Gastrocnemius medialis (tissue), 4 donors: ENCODE results near the gene MLYCD. TPM values are rescaled to one million over a fixed set of nuclear protein-coding genes. Genes with fewer than 3 reads are reported as not detected.

Experiments
- ATAC-seq, 2 donors: fragments of 150-250 bp; one replicate each; pipeline ENCODE4 v1.9.1; 2016
- DNase-seq, 2 donors: peaks; one replicate each; pipeline ENCODE4 v3.0.0-alpha.2; 2019
- H3K27ac ChIP-seq, 4 donors: fragments of 200-600 bp; sonication (generic); 1 replicate in 1 of 4; 2 replicates in 3 of 4; pipeline ENCODE4 v1.5.1; 2016 to 2018; ENCODE audit warnings: mild to moderate bottlenecking in 2 of 4, moderate library complexity in 1 of 4
- H3K27me3 ChIP-seq, 3 donors: fragments of 200-600 bp; sonication (generic) in 2 of 3; 1 replicate in 1 of 3; 2 replicates in 2 of 3; pipeline versions ENCODE4 v1.5.1 to v1.6.0; 2016 to 2019; ENCODE audit warnings: mild to moderate bottlenecking in 1 of 3, moderate library complexity in 1 of 3
- H3K36me3 ChIP-seq, 2 donors: fragments of 200-600 bp; sonication (generic) in 1 of 2; one replicate each; pipeline ENCODE4 v1.5.1; 2017 to 2018
- H3K4me1 ChIP-seq, 2 donors: fragments of 200-600 bp; sonication (generic) in 1 of 2; one replicate each; pipeline ENCODE4 v1.5.1; 2016 to 2017; ENCODE audit warnings: mild to moderate bottlenecking in 2 of 2
- H3K4me3 ChIP-seq, 4 donors: fragments of 200-600 bp; sonication (generic) in 3 of 4; 1 replicate in 1 of 4; 2 replicates in 3 of 4; pipeline ENCODE4 v1.5.1; 2016 to 2019; ENCODE audit warnings: mild to moderate bottlenecking in 2 of 4
- H3K9me3 ChIP-seq, 3 donors: fragments of 200-600 bp; sonication (generic) in 2 of 3; 1 replicate in 1 of 3; 2 replicates in 2 of 3; pipeline ENCODE4 v1.5.1; 2016 to 2019
- POLR2A ChIP-seq, 2 donors: fragments of 450-650 bp; IDR thresholded peaks; one replicate each; pipeline ENCODE4 v1.6.1; 2017; ENCODE audit warnings: antibody characterized with exemption in 2 of 2, mild to moderate bottlenecking in 2 of 2, moderate library complexity in 2 of 2
- in situ Hi-C, 4 donors: fragments of 200-750 bp; cut with MboI; loops; one replicate each; pipeline versions ENCODE4 v1.15.0 to v1.8.0; 2017; ENCODE audit warnings: low sequenced_read_pairs in 4 of 4
- intact Hi-C: fragments of 100-400 bp; cut with DNase I; formaldehyde crosslinking; loops from one replicate; pipeline ENCODE4 v1.15.1; 2023; ENCODE audit warnings: low total_unique reads
- total RNA-seq, 4 donors: library from RNA; depleted of rRNA; stranded (reverse); fragments of >200 nt; gene quantifications; one replicate each; pipeline versions ENCODE4 v1.1.0 to v1.2.3, GENCODE V29; 2016
- TF ChIP-seq, protein P1 (sequence below), 5 experiments: fragments of 450-650 bp in 3 of 5; fragments of 200-600 bp in 2 of 5; sonication (generic) in 2 of 5; IDR thresholded peaks in 4 of 5; conservative IDR thresholded peaks in 1 of 5; 1 replicate in 4 of 5; 2 replicates in 1 of 5; pipeline ENCODE4 v1.5.1; 2016 to 2019; ENCODE audit warnings: antibody characterized with exemption in 5 of 5, mild to moderate bottlenecking in 3 of 5, moderate library complexity in 3 of 5

MLYCD gene
- total RNA-seq, 4 donors from 2014 or later: 10.3 to 20.8 (median 18.4) TPM

DNA sequence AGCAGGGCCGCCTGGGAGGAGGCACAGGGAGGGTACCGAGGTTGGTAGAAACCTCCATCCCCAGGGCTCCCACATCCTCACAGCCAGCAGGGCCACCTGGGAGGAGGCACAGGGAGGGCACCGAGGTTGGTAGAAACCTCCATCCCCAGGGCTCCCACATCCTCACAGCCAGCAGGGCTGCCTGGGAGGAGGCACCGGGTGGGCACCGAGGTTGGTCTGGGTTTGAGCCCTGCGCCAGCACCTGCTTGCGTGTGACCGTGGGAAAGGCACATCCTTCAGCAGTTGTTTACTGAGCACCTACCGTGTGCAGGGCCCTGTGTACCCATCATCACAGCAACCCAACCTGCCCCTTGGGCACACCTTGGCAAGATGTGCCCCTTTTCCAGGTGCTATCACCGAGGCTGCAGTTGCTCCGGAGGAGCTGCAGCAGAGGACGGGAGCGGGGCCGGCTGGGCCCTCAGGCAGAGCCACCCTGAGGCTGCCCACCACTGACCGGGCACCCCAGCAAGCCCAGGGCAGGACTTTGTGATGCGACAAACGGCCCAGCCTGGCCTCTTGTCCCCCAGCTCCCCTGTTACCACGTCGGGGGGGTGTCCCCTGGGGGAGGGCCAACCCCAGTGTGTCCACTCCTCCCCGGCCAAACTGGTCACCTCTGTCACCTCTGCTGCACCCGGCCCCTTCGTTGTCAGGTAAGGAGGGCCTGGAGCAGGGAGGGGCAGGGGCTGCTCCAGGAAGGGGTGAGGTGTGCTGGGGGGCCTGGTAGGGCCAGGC is 32.0 kb downstream of the MLYCD start:
- Histone ChIP-seq H3K9me3 (no peaks in the 10 kb centered on the region), H3K4me1 (peaks cover 8 to 12% of the 10 kb centered on the region in 2 donors), H3K27ac (no peak overlapping the region), H3K27me3 (no peaks in the 10 kb centered on the region), H3K4me3 (no peak overlapping the region), H3K36me3 (no peaks in the 10 kb centered on the region)
- DNase-seq (no peak), ATAC-seq (no peak)
- in situ Hi-C loops: no loop called here
- intact Hi-C loops: no loop called here
- no peak for TF ChIP-seq POLR2A (IDR thresholded peaks at IDR 0.05)
- TF ChIP-seq, protein P1, sequence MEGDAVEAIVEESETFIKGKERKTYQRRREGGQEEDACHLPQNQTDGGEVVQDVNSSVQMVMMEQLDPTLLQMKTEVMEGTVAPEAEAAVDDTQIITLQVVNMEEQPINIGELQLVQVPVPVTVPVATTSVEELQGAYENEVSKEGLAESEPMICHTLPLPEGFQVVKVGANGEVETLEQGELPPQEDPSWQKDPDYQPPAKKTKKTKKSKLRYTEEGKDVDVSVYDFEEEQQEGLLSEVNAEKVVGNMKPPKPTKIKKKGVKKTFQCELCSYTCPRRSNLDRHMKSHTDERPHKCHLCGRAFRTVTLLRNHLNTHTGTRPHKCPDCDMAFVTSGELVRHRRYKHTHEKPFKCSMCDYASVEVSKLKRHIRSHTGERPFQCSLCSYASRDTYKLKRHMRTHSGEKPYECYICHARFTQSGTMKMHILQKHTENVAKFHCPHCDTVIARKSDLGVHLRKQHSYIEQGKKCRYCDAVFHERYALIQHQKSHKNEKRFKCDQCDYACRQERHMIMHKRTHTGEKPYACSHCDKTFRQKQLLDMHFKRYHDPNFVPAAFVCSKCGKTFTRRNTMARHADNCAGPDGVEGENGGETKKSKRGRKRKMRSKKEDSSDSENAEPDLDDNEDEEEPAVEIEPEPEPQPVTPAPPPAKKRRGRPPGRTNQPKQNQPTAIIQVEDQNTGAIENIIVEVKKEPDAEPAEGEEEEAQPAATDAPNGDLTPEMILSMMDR (IDR thresholded peaks at IDR 0.05 in 4 of 5, conservative IDR thresholded peaks at IDR 0.05 in 1 of 5): no peak

DNA sequence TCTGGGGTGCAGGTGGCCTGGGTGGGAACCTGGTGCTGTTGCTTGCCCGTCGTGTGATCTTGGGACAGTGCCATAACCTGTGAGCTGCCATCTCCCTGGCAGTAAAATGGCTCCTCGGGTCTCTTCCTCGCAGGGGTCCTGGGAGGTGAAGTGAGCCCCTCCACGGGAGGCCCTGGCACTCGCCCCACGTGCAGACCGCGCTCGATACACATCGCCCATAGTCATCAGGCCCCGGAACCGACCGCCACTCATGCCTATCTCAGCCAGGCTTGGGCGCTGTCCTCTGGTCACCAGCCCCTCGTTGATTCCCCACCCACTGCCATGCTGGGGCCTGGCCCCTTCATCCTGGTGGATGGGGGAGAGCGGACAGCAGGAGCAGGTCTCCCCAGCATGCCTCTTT is 32.6 kb downstream of the MLYCD start:
- Histone ChIP-seq H3K27ac (no peak overlapping the region), H3K4me1 (peaks cover 6% of the 10 kb centered on the region in 2 donors), H3K36me3 (no peaks in the 10 kb centered on the region), H3K4me3 (no peak overlapping the region), H3K27me3 (no peaks in the 10 kb centered on the region), H3K9me3 (no peaks in the 10 kb centered on the region)
- ATAC-seq (no peak), DNase-seq (no peak)
- intact Hi-C loops: no loop called here
- in situ Hi-C loops: no loop called here
- TF ChIP-seq, protein P1 (IDR thresholded peaks at IDR 0.05 in 4 of 5, conservative IDR thresholded peaks at IDR 0.05 in 1 of 5): no peak
- no peak for TF ChIP-seq POLR2A (IDR thresholded peaks at IDR 0.05)

DNA sequence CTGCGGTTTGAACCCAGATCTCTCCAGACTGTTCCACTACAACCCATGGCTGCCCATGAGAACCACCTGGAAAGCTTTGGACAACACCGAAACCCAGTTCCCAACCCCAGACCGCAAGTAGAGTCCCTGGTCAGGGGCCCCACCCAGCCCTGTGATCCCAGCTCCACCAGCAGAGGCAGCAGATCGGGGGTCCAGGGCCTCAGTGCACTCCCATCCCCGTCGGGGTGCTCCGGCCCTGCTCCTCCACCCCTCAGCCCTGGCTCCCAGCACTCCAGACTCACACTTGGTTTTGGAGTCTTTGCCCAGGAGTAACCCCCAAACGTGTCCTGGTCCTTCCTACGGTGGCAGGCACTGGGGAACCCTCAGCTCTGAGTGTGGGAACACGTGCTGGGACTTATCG is 33.4 kb downstream of the MLYCD start:
- no peaks in the 10 kb centered on the region for H3K36me3 ChIP-seq
- ATAC-seq (no peak), DNase-seq (no peak)
- H3K9me3 ChIP-seq: no peaks in the 10 kb centered on the region
- in situ Hi-C loops: no loop called here
- no peak overlapping the region for H3K27ac ChIP-seq
- no peak overlapping the region for H3K4me3 ChIP-seq
- peaks cover 0 to 3% of the 10 kb centered on the region in 2 donors for H3K4me1 ChIP-seq
- H3K27me3 ChIP-seq: no peaks in the 10 kb centered on the region
- TF ChIP-seq, protein P1 (IDR thresholded peaks at IDR 0.05 in 4 of 5, conservative IDR thresholded peaks at IDR 0.05 in 1 of 5): no peak
- no peak for TF ChIP-seq POLR2A (IDR thresholded peaks at IDR 0.05)
- intact Hi-C loops: no loop called here

DNA sequence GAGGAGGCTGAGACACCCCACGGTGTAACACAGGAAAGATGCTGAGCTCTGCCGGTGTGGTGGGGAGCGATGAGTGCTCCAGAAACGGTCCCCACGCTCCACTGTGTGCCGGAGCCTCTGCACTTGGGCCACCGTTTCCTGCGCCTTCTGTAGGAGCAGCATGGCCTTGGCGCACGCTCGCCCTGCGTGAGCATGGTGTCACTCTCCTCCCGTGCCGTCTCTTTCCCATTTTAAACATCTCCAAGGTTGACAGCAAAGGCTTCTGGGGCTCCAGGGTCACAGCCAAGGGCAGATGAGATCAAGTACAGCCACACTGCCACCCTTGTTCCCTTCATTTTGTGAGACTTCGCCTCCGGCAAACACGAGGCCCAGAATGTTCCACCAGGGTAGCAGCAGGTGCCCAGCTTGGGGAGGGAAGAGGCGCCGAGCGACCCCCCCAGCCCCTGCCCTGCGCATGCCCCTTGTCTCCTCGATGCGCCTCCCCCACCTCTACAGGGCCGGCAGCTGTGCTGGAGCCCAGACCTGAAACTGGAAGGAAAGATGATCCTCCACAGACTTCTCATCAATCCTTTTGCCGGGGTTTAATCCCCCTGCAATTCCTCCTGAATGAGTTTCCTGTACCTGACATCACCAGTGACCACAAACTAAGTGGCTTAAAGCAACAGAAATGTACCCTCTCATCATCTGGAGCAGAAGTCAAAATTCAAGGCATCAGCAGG is 34.2 kb downstream of the MLYCD start:
- H3K36me3 ChIP-seq: no peaks in the 10 kb centered on the region
- in situ Hi-C loops: no loop called here

More for the DNA sequence above, 34.2 kb downstream of the MLYCD start:
- no peak for ATAC-seq
- H3K27me3 ChIP-seq: no peaks in the 10 kb centered on the region
- peaks cover 0 to 3% of the 10 kb centered on the region in 2 donors for H3K4me1 ChIP-seq
- TF ChIP-seq, protein P1 (IDR thresholded peaks at IDR 0.05 in 4 of 5, conservative IDR thresholded peaks at IDR 0.05 in 1 of 5): no peak
- TF ChIP-seq POLR2A (IDR thresholded peaks at IDR 0.05): no peak
- no peaks in the 10 kb centered on the region for H3K9me3 ChIP-seq
- no peak overlapping the region for H3K27ac ChIP-seq
- no peak overlapping the region for H3K4me3 ChIP-seq
- no peak for DNase-seq
- intact Hi-C loops: no loop called here
